Fibroblast of pulmonary artery (primary cell): Measurements from ENCODE around the gene NAPA.

Experiments used
- DNase-seq: peaks from one replicate; pipeline ENCODE4 v3.0.0-alpha.2; 2010; ENCODE audit warnings: low read depth
- H3K4me3 ChIP-seq: replicated peaks from 2 replicates; pipeline ENCODE4 v1.5.1; 2011; ENCODE audit warnings: low read depth, mild to moderate bottlenecking, control low read depth, low read length, moderate library complexity
- TF ChIP-seq, protein P1 (sequence below): IDR thresholded peaks from 2 replicates; pipeline ENCODE4 v1.5.1; 2011; ENCODE audit warnings: mild to moderate bottlenecking, control low read depth, low read length, inconsistent platforms; ENCODE audit errors: missing control alignments

Gene NAPA

DNA sequence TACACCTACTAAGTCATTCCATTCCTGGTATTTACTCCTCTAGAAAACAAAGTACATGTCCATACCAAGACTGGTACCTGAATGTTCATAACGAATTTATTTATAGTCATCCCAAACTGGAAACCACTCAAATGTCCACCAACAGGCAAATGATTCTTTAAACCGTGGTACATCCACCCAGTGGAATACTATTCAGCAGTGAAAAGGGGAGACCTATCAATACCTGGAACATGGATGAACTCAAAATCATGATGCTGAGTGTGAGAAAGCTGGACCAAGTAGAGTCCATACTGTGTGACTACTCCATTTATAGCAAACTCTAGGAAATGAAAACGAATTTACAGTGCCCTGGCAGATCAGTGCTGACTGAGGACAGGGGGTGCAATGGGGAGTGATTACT, 11.9 kb upstream of the NAPA start:
- H3K4me3 ChIP-seq = no peak overlapping the region
- TF ChIP-seq, protein P1, sequence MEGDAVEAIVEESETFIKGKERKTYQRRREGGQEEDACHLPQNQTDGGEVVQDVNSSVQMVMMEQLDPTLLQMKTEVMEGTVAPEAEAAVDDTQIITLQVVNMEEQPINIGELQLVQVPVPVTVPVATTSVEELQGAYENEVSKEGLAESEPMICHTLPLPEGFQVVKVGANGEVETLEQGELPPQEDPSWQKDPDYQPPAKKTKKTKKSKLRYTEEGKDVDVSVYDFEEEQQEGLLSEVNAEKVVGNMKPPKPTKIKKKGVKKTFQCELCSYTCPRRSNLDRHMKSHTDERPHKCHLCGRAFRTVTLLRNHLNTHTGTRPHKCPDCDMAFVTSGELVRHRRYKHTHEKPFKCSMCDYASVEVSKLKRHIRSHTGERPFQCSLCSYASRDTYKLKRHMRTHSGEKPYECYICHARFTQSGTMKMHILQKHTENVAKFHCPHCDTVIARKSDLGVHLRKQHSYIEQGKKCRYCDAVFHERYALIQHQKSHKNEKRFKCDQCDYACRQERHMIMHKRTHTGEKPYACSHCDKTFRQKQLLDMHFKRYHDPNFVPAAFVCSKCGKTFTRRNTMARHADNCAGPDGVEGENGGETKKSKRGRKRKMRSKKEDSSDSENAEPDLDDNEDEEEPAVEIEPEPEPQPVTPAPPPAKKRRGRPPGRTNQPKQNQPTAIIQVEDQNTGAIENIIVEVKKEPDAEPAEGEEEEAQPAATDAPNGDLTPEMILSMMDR = no peak
- no peak for DNase-seq

DNA sequence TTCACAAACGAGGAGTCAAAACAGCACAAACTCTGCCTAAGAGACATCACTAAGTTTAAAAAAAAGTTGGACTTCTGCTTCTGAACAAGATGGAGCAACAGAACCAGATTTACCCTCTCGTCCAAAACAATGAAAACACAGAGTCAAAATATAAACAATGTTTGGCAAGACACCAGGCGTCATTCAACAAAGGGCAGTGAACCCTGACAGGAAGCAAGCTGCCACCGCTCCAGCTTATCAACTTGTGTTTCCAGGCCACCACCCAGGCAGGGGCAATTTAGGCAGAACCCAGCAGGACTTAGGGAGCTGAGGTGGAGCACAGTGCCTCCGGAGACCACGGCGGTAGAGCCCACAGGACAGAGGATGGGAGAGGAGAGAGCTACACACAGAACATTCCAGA, 8.6 kb upstream of the NAPA start:
- TF ChIP-seq, protein P1 = no peak
- H3K4me3 ChIP-seq = no peak overlapping the region
- DNase-seq = no peak

DNA sequence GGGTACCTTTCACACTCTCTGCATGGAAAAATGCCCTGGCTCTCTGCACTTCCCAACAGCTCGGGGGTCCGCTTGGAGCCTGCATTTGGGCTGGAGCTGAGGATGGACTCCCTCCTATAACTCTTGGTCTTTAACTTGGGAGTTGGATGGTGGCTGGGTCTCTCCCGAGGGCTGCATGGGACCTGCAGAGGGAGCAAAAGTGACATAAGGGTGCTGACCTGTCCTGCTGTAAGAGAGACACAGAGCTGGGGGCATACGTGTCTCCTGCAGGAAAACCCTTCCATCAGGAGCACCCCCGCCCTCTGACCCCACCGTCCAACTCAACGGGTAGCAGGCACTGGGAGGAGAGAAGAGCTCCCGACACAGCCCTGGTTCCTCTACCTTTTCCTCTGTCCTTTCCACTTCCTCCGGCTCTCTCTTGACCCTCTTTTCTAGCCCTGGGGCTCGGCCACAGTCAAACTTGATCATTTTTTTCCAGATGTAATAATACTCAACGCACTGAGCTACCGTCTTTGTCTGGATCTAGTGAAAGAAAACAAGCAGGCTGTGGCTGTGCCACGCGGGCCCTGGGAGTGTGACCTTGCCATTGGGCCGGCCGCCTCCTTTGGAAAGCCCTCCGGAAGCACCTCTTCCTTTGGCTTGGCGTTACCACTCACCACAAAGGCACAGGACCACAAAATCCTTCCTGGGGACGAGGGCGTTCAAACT, 6.8 kb upstream of the NAPA start:
- TF ChIP-seq, protein P1 = no peak
- no peak for DNase-seq
- no peak overlapping the region for H3K4me3 ChIP-seq

DNA sequence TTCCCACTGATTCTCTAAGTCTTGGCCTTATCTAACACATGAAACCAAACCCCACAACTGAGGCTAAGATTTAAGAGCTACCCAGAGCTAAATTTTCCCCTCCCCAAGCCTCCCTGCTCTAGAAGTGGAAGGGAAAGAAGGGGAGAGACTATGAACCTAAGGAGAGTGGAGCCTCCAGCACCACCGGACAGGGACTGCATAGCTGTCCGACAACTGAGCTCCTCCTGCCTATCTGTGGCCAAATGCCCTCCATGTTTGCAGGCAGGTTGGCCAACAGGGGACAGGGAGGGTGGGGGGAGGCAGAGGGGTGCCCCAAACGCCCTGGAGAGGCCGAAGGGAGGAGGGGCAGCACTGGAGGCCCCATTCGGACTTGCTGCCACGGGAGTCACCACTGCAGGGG, 6.0 kb upstream of the NAPA start:
- TF ChIP-seq, protein P1 = no peak
- no peak for DNase-seq
- H3K4me3 ChIP-seq = no peak overlapping the region

DNA sequence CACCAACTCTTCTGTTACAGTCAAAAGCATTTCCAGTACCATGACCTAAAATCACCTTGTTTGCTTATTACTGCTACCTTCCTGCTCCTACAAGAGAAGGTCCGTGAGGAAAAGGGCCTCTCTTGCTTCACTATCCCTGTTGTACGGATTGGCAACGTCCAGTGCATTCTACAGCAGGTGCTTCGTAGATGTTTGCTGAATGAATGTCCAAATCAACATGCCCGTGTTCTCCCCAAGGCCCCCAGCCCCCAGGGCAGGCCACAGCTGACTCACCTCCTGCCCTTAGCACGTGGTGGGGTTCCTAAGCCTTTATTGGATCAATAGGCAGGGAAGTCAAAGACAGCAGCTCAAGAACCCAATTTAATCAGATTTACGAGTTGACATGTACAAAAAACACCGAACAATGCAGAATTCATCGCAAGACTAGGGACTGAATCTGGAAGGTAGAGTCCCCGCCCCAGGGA, 5.5 kb upstream of the NAPA start:
- TF ChIP-seq, protein P1 = no peak
- no peak overlapping the region for H3K4me3 ChIP-seq
- DNase-seq = no peak

DNA sequence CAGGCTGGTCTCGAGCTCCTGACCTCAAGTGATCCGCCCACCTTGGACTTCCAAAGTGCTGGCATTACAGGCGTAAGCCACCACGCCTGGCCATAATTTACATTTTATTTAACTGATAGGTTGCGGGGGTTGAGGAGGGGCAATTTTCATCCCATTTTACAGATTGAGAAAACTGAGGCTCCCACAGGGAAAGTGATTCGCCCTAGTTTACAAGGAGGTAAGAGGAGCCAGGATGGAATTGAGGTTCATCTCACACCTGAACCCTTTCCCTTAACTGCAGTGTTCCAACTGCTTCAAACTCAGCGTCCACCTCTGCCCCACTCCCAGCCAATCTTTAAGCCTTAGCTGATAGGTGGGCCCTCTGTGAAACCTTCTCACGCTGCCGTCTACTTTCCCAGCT, 4.0 kb upstream of the NAPA start:
- DNase-seq = no peak
- no peak overlapping the region for H3K4me3 ChIP-seq
- TF ChIP-seq, protein P1 = no peak

DNA sequence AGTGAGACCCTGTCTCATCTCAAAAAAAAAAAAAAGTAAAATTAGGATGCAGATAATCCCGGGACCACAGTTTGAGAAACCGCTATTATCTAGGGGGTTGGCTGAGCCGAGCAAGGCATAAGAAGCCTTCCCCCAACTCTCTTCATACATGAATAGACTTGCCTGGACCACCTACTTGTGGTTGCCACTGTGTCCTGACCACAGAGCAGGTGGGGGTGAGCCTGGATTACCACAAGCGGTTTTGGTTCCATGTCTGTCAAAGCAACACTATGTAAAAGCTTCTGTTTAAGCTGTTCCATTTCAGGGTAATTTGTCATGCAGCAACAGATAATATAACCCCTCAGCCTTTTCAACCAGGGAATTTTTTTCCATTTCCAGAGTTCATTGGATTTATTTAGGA, 3.3 kb upstream of the NAPA start:
- TF ChIP-seq, protein P1 = no peak
- no peak overlapping the region for H3K4me3 ChIP-seq
- no peak for DNase-seq
